Mesenteric fat pad (tissue), 1 donor: ENCODE results near the gene SPATA32. TPM values are rescaled to one million over a fixed set of nuclear protein-coding genes. Genes with fewer than 3 reads are reported as not detected.

Experiments
- DNase-seq: peaks from one replicate; pipeline ENCODE4 v3.0.0-alpha.2; 2020; ENCODE audit warnings: low spot score
- total RNA-seq: library from RNA; stranded (reverse); fragmentation: NEBNext Ultra II Directional; extraction: Animal tissue kit (Norgen Biotek cat#: 25700); gene quantifications from one replicate; pipeline ENCODE4 v1.2.1, GENCODE V29; 2021
- donor health status: DM: yes; HTN: yes; CAD: no.

The SPATA32 gene
- total RNA-seq, 1 donor from 2014 or later: not detected

GRCh38 chr17:45230410-45230786 is 31.5 kb downstream of the SPATA32 start:
- no peak for DNase-seq

GRCh38 chr17:45229681-45230409 is 32.0 kb downstream of the SPATA32 start:
- no peak for DNase-seq

- peak; percentile 95 for DNase-seq
Observed at GRCh38 chr17:45228763-45229539, 32.9 kb downstream of the SPATA32 start.

GRCh38 chr17:45227926-45228762 is 33.8 kb downstream of the SPATA32 start:
- no peak for DNase-seq

GRCh38 chr17:45227101-45227925 is 34.6 kb downstream of the SPATA32 start:
- no peak for DNase-seq

GRCh38 chr17:45226576-45226975 is 35.3 kb downstream of the SPATA32 start:
- no peak for DNase-seq

- no peak for DNase-seq
Observed at GRCh38 chr17:45225964-45226530, 35.8 kb downstream of the SPATA32 start.

- DNase-seq: no peak
Observed at GRCh38 chr17:45225051-45225700, 36.7 kb downstream of the SPATA32 start.

- DNase-seq: no peak
Observed at GRCh38 chr17:45224671-45225050, 37.2 kb downstream of the SPATA32 start.

GRCh38 chr17:45223539-45224528 is 38.1 kb downstream of the SPATA32 start:
- DNase-seq: no peak

GRCh38 chr17:45222996-45223538 is 38.8 kb downstream of the SPATA32 start:
- no peak for DNase-seq

- no peak for DNase-seq
Observed at GRCh38 chr17:45222289-45222995, 39.5 kb downstream of the SPATA32 start.

GRCh38 chr17:45222014-45222288 is 39.9 kb downstream of the SPATA32 start:
- DNase-seq: no peak

GRCh38 chr17:45221081-45222013 is 40.5 kb downstream of the SPATA32 start, which contains the start of gene FMNL1:
Gene FMNL1, plus strand, starts transcription at chr17:45221885. Its CDS starts 240 bp downstream, at chr17:45222125.
- no peak for DNase-seq

- no peak for DNase-seq
Observed at GRCh38 chr17:45220079-45220478, 41.8 kb downstream of the SPATA32 start.

GRCh38 chr17:45218895-45219661 is 42.8 kb downstream of the SPATA32 start:
- DNase-seq: no peak
